HCT116 (cell line): ENCODE results near the gene PSTPIP1. TPM values are rescaled to one million over a fixed set of nuclear protein-coding genes. Genes with fewer than 3 reads are reported as not detected.

Experiments
- ATAC-seq: fragments of 200-7000 bp; cut with Tn5 transposase; 2 replicates; pipeline ENCODE4 v1.9.1; 2020; ENCODE audit warnings: mild to moderate bottlenecking, moderate library complexity
- BruUV-seq: library from RNA; stranded (reverse); fragments of 400-500 nt; replicated peaks from 2 replicates; lab custom pipeline; 2021; lab: Mats Ljungman, UMichigan
- CTCF ChIA-PET: fragments of 300-600 bp; sonication (Branson Sonifier 250); formaldehyde crosslinking; loops from one replicate; lab custom pipeline; 2021; ENCODE audit warnings: antibody characterized with exemption; lab: Charles Lee
- POLR2A ChIA-PET: fragments of 300-600, 350-600 bp; sonication (Branson Sonifier 250); formaldehyde crosslinking; loops from one replicate; lab custom pipeline; 2021; ENCODE audit warnings: antibody characterized with exemption; lab: Charles Lee
- RAD21 ChIA-PET, 2 experiments: fragments of 300-600 bp; sonication (Branson Sonifier 250); formaldehyde crosslinking; loops; one replicate each; lab custom pipeline; 2023; ENCODE audit warnings: low total read pairs in 2 of 2; ENCODE audit not compliant: uncharacterized antibody in 2 of 2, unreplicated experiment in 2 of 2, low non-redundant PET in 1 of 2; lab: Charles Lee
- DNase-seq: peaks from one replicate; pipeline ENCODE4 v3.0.0-alpha.2; 2010; ENCODE audit warnings: low read depth, low spot score
- H2AFZ ChIP-seq: fragments of 200-600 bp; shearing (Covaris generic), sonication (generic); 2 replicates; pipeline ENCODE4 v1.6.1; 2017; ENCODE audit warnings: low read depth, mixed run types, mixed read lengths, antibody characterized with exemption, low read length; ENCODE audit not compliant: poor library complexity, severe bottlenecking
- H3K27ac ChIP-seq: 2 replicates; pipeline ENCODE4 v1.5.1; 2012; ENCODE audit warnings: low read depth, low read length
- H3K27me3 ChIP-seq: fragments of 200-600 bp; sonication (generic); 2 replicates; pipeline ENCODE4 v1.6.1; 2016; ENCODE audit warnings: mixed run types, low read length, mixed read lengths; ENCODE audit not compliant: insufficient read depth
- H3K36me3 ChIP-seq, 2 experiments: fragments of 200-500 bp in 1 of 2; fragments of 200-600 bp in 1 of 2; sonication (Bioruptor generic) in 1 of 2; sonication (generic) in 1 of 2; 2 replicates each; pipeline versions ENCODE4 v1.5.1 to v1.6.1; 2014 to 2016; ENCODE audit warnings: low read length in 2 of 2, inconsistent platforms in 1 of 2, mixed read lengths in 1 of 2, mixed run types in 1 of 2; ENCODE audit not compliant: insufficient read depth in 2 of 2, control insufficient read depth in 1 of 2
- H3K4me1 ChIP-seq, 2 experiments: fragments of 200-600 bp in 1 of 2; sonication (generic) in 1 of 2; 2 replicates each; pipeline versions ENCODE4 v1.5.1 to v1.6.1; 2012 to 2017; ENCODE audit warnings: low read length in 2 of 2, inconsistent platforms in 1 of 2, mild to moderate bottlenecking in 1 of 2, mixed read lengths in 1 of 2, mixed run types in 1 of 2, moderate library complexity in 1 of 2; ENCODE audit not compliant: insufficient read depth in 2 of 2, control insufficient read depth in 1 of 2
- H3K4me2 ChIP-seq: fragments of 200-600 bp; sonication (generic); 2 replicates; pipeline ENCODE4 v1.6.1; 2017; ENCODE audit warnings: mixed run types, low read length, mixed read lengths
- H3K4me3 ChIP-seq, 2 experiments: fragments of 200-600 bp in 1 of 2; sonication (generic) in 1 of 2; replicated peaks in 1 of 2; 2 replicates each; pipeline ENCODE4 v1.5.1; 2011 to 2016; ENCODE audit warnings: low read length in 2 of 2, control low read depth in 1 of 2, low read depth in 1 of 2, mild to moderate bottlenecking in 1 of 2, mixed read lengths in 1 of 2, mixed run types in 1 of 2
- H3K79me2 ChIP-seq: fragments of 200-600 bp; sonication (generic); 2 replicates; pipeline ENCODE4 v1.6.1; 2017; ENCODE audit warnings: mild to moderate bottlenecking, mixed run types, low read length, moderate library complexity, mixed read lengths; ENCODE audit not compliant: insufficient read depth
- H3K9ac ChIP-seq: fragments of 200-600 bp; sonication (generic); 2 replicates; pipeline ENCODE4 v1.6.1; 2016; ENCODE audit warnings: low read length, mixed read lengths
- H3K9me2 ChIP-seq: fragments of 200-600 bp; sonication (generic), shearing (Covaris generic); 2 replicates; pipeline ENCODE4 v1.6.1; 2017; ENCODE audit warnings: mixed run types, mild to moderate bottlenecking, moderate library complexity; ENCODE audit not compliant: insufficient read depth
- H3K9me3 ChIP-seq, 2 experiments: fragments of 200-500 bp in 1 of 2; fragments of 200-600 bp in 1 of 2; sonication (Bioruptor generic) in 1 of 2; sonication (generic) in 1 of 2; 2 replicates each; pipeline ENCODE4 v1.6.1; 2014 to 2017; ENCODE audit warnings: low read length in 2 of 2, mixed read lengths in 2 of 2, inconsistent platforms in 1 of 2, low read depth in 1 of 2, mild to moderate bottlenecking in 1 of 2, mixed run types in 1 of 2, moderate library complexity in 1 of 2; ENCODE audit not compliant: control insufficient read depth in 1 of 2, insufficient read depth in 1 of 2
- H4K20me1 ChIP-seq: fragments of 200-600 bp; sonication (generic), shearing (Covaris generic); 2 replicates; pipeline ENCODE4 v1.6.1; 2017; ENCODE audit warnings: mixed run types, mild to moderate bottlenecking, moderate library complexity; ENCODE audit not compliant: insufficient read depth
- CEBPB ChIP-seq: IDR thresholded peaks from 2 replicates; pipeline ENCODE4 v1.6.1; 2012; ENCODE audit warnings: low read depth
- EZH2 ChIP-seq: fragments of 200-600 bp; sonication (generic); IDR thresholded peaks from 2 replicates; pipeline ENCODE4 v1.6.1; 2017; ENCODE audit warnings: antibody characterized with exemption, mixed run types
- JUND ChIP-seq: IDR thresholded peaks from 2 replicates; pipeline ENCODE4 v1.6.1; 2012
- POLR2A ChIP-seq: IDR thresholded peaks from 2 replicates; pipeline ENCODE4 v1.7.0; 2011; ENCODE audit warnings: borderline replicate concordance; ENCODE audit not compliant: insufficient read depth, insufficient read length; ENCODE audit errors: extremely low read depth
- RAD21 ChIP-seq: IDR thresholded peaks from 2 replicates; pipeline ENCODE4 v1.6.1; 2012; ENCODE audit warnings: low read depth, mild to moderate bottlenecking
- REST ChIP-seq: IDR thresholded peaks from 2 replicates; pipeline ENCODE4 v1.6.1; 2012; ENCODE audit warnings: low read depth
- SIN3A ChIP-seq: IDR thresholded peaks from 2 replicates; pipeline ENCODE4 v1.6.1; 2012; ENCODE audit warnings: low read depth
- YY1 ChIP-seq: IDR thresholded peaks from 2 replicates; pipeline ENCODE4 v1.6.1; 2011; ENCODE audit warnings: low read length, low read depth, moderate library complexity, mild to moderate bottlenecking; ENCODE audit not compliant: insufficient replicate concordance; ENCODE audit errors: extremely low read depth
- ZBTB33 ChIP-seq: IDR thresholded peaks from 2 replicates; pipeline ENCODE4 v1.6.1; 2011; ENCODE audit warnings: mild to moderate bottlenecking, low read length, moderate library complexity; ENCODE audit not compliant: insufficient replicate concordance; ENCODE audit errors: extremely low read depth
- ZFX ChIP-seq: fragments of 450-650 bp; IDR thresholded peaks from 2 replicates; pipeline ENCODE4 v1.6.1; 2017
- intact Hi-C: fragments of 100-400 bp; cut with micrococcal nuclease; formaldehyde crosslinking; loops from 2 replicates; pipeline ENCODE4 v1.10.0; 2022
- total RNA-seq: library from RNA; stranded (reverse); gene quantifications from one replicate; pipeline ENCODE4 v1.2.1, GENCODE V29; 2021; ENCODE audit not compliant: unreplicated experiment
- TF ChIP-seq, protein P1 (sequence below), 3 experiments: fragments of 200-600 bp in 1 of 3; sonication (generic) in 1 of 3; IDR thresholded peaks in 2 of 3; conservative IDR thresholded peaks in 1 of 3; 2 replicates each; pipeline ENCODE4 v1.5.1; 2012 to 2017; ENCODE audit warnings: low read depth in 2 of 3, low read length in 2 of 3, antibody characterized with exemption in 1 of 3, borderline replicate concordance in 1 of 3, control low read depth in 1 of 3, mild to moderate bottlenecking in 1 of 3, mixed read lengths in 1 of 3, mixed run types in 1 of 3, moderate library complexity in 1 of 3; ENCODE audit not compliant: insufficient read depth in 1 of 3
- TF ChIP-seq, protein P2 (sequence below): IDR thresholded peaks from 2 replicates; pipeline ENCODE4 v1.6.1; 2012

The PSTPIP1 gene
- total RNA-seq, 1 experiment from 2014 or later: 0.79 TPM

DNA sequence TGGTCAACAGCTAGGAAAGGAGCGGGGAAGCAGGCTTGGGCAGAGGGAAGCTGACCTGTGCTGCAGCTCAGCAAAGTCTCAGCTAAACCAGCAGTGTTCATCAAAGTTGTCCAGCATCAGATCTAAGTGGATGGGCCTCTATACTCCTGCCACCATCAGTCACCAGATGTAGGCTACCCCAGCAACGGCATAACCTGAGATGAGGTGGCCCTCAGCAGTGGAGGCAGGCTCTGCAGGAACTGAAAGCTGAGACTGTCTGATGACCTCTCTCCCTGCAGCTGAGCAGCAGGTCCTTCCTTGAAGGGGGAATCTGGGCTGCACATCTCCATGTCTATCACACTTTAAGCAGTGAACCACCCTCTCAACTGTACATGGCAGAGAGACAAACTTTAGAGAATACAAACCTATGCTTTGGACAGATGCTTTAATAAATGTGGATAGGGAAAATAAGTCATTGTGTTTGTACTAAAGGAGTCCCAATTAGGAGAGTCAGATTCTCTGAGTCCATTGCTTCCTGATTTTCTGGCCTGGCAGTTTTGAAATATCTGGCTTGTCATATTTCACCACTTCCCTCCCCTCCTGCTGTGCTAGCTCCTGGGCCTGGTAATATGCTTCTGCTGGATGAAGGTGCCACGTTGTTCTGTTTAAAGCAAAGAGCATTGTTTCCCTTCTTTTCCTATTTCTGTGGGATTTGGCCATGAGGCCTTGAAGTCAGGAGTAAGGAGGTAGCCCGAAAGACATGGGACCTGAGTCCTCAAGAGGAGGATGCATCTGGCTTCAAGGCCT is 11.1 kb upstream of the PSTPIP1 start:
- Histone ChIP-seq H3K27ac (no peak overlapping the region), H3K9me3 (no peaks in the 10 kb centered on the region), H3K4me2 (no peak overlapping the region), H3K27me3 (no peaks in the 10 kb centered on the region), H3K9me2 (no peaks in the 10 kb centered on the region), H2AFZ (no peak overlapping the region), H4K20me1 (no peaks in the 10 kb centered on the region), H3K79me2 (no peaks in the 10 kb centered on the region), H3K4me1 (no peaks in the 10 kb centered on the region), H3K9ac (no peak overlapping the region), H3K36me3 (no peaks in the 10 kb centered on the region), H3K4me3 (no peak overlapping the region)
- no peak for DNase-seq
- CTCF ChIA-PET: interaction anchor here (1.1 kb wide), 1 partner anchor 559 kb away, joined by 3 read pairs; no protein-coding TSS in a partner anchor
- TF ChIP-seq, protein P1, sequence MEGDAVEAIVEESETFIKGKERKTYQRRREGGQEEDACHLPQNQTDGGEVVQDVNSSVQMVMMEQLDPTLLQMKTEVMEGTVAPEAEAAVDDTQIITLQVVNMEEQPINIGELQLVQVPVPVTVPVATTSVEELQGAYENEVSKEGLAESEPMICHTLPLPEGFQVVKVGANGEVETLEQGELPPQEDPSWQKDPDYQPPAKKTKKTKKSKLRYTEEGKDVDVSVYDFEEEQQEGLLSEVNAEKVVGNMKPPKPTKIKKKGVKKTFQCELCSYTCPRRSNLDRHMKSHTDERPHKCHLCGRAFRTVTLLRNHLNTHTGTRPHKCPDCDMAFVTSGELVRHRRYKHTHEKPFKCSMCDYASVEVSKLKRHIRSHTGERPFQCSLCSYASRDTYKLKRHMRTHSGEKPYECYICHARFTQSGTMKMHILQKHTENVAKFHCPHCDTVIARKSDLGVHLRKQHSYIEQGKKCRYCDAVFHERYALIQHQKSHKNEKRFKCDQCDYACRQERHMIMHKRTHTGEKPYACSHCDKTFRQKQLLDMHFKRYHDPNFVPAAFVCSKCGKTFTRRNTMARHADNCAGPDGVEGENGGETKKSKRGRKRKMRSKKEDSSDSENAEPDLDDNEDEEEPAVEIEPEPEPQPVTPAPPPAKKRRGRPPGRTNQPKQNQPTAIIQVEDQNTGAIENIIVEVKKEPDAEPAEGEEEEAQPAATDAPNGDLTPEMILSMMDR (IDR thresholded peaks at IDR 0.05 in 2 of 3, conservative IDR thresholded peaks at IDR 0.05 in 1 of 3; ENCODE audit: borderline replicate concordance in 1 of 3, insufficient read depth in 1 of 3, low read depth in 2 of 3, low read length in 2 of 3): no peak
- TF ChIP-seq POLR2A (no peak), SIN3A (no peak), ZFX (no peak), ZBTB33 (no peak), RAD21 (no peak), YY1 (no peak), EZH2 (no peak), JUND (no peak), REST (no peak), CEBPB (no peak)
- TF ChIP-seq, protein P2, sequence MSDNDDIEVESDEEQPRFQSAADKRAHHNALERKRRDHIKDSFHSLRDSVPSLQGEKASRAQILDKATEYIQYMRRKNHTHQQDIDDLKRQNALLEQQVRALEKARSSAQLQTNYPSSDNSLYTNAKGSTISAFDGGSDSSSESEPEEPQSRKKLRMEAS: no peak
- POLR2A ChIA-PET: no interaction called here
- intact Hi-C loops: no loop called here
- no TSS peak for BruUV-seq
- RAD21 ChIA-PET: no interaction called here
- ATAC-seq: no peak
